Parathyroid adenoma (tissue), 2 donors: Measurements from ENCODE around the gene CENPA.

ENCODE experiments used
- H2AFZ ChIP-seq: fragments of 300-600 bp; sonication (generic); one replicate; pipeline ENCODE4 v1.7.0; 2017; ENCODE audit warnings: antibody characterized with exemption, mild to moderate bottlenecking
- H3K27ac ChIP-seq: fragments of 300-600 bp; sonication (generic); one replicate; pipeline ENCODE4 v1.7.0; 2017
- H3K27me3 ChIP-seq: fragments of 300-600 bp; sonication (generic); one replicate; pipeline ENCODE4 v1.7.0; 2017; ENCODE audit warnings: low read length; ENCODE audit not compliant: control insufficient read depth, insufficient read depth
- H3K36me3 ChIP-seq: fragments of 300-600 bp; sonication (generic); one replicate; pipeline ENCODE4 v1.7.0; 2017; ENCODE audit warnings: low read length; ENCODE audit not compliant: control insufficient read depth, insufficient read depth
- H3K4me1 ChIP-seq: fragments of 300-600 bp; sonication (generic); one replicate; pipeline ENCODE4 v1.7.0; 2017; ENCODE audit warnings: control low read depth
- H3K4me2 ChIP-seq: fragments of 300-600 bp; sonication (generic); one replicate; pipeline ENCODE4 v1.7.0; 2017; ENCODE audit warnings: low read length
- H3K4me3 ChIP-seq: fragments of 300-600 bp; sonication (generic); one replicate; pipeline ENCODE4 v1.7.0; 2017; ENCODE audit warnings: low read depth, low read length
- H3K79me2 ChIP-seq: fragments of 300-600 bp; sonication (generic); one replicate; pipeline ENCODE4 v1.7.0; 2017; ENCODE audit warnings: control low read depth
- H3K9ac ChIP-seq: fragments of 300-600 bp; sonication (generic); one replicate; pipeline ENCODE4 v1.7.0; 2017; ENCODE audit warnings: mild to moderate bottlenecking
- H3K9me3 ChIP-seq: fragments of 300-600 bp; sonication (generic); one replicate; pipeline ENCODE4 v1.7.0; 2017; ENCODE audit warnings: low read length; ENCODE audit not compliant: control insufficient read depth
- CTCF ChIP-seq: fragments of 300-600 bp; sonication (generic); IDR thresholded peaks from one replicate; pipeline ENCODE4 v1.7.0; 2017; ENCODE audit warnings: antibody characterized with exemption, mild to moderate bottlenecking
- donor health status: primary hyperparathyroidism.

The CENPA gene

GRCh38 chr2:26785431-26786206 is at the start of gene CENPA:
Gene CENPA, plus strand, starts transcription at chr2:26786056. Its CDS starts 141 bp downstream, at chr2:26786197.
- no peak within 1 kb of the TSS for H3K9ac ChIP-seq
- peak within 1 kb of the TSS; percentile 64 for H3K4me3 ChIP-seq
- no peaks in the 10 kb centered on the region for H3K79me2 ChIP-seq
- H3K27me3 ChIP-seq, result no peaks in the 10 kb centered on the region
- TF ChIP-seq CTCF, result peak; percentile 56
- peak within 1 kb of the TSS; percentile 80 for H3K4me2 ChIP-seq
- H3K4me1 ChIP-seq, result peaks cover 5% of the 10 kb centered on the region
- no peaks in the 10 kb centered on the region for H3K36me3 ChIP-seq
- H2AFZ ChIP-seq, result peak within 1 kb of the TSS; percentile 93
- H3K27ac ChIP-seq, result no peak within 1 kb of the TSS
- no peaks in the 10 kb centered on the region for H3K9me3 ChIP-seq

- H3K79me2 ChIP-seq, result no peaks in the 10 kb centered on the region
- H3K4me2 ChIP-seq, result no peak overlapping the region
- H3K9ac ChIP-seq, result no peak overlapping the region
- peaks cover 41% of the 10 kb centered on the region for H3K4me1 ChIP-seq
- no peaks in the 10 kb centered on the region for H3K9me3 ChIP-seq
- TF ChIP-seq CTCF, result no peak
- H3K4me3 ChIP-seq, result peak overlapping the region; percentile 25
- H2AFZ ChIP-seq, result no peak overlapping the region
- no peaks in the 10 kb centered on the region for H3K36me3 ChIP-seq
- peak overlapping the region; percentile 49 for H3K27ac ChIP-seq
- H3K27me3 ChIP-seq, result no peaks in the 10 kb centered on the region
These were observed 48.6 kb upstream of the CENPA start for GRCh38 chr2:26737221-26737620.

- Histone ChIP-seq H2AFZ (no peak overlapping the region), H3K9ac (no peak overlapping the region), H3K27me3 (no peaks in the 10 kb centered on the region), H3K36me3 (no peaks in the 10 kb centered on the region), H3K9me3 (no peaks in the 10 kb centered on the region), H3K4me1 (peaks cover 45% of the 10 kb centered on the region), H3K4me2 (no peak overlapping the region), H3K27ac (no peak overlapping the region), H3K79me2 (no peaks in the 10 kb centered on the region), H3K4me3 (no peak overlapping the region)
- TF ChIP-seq CTCF, result no peak
These were observed 47.4 kb upstream of the CENPA start for GRCh38 chr2:26738481-26738880.

GRCh38 chr2:26739514-26739913 is 46.3 kb upstream of the CENPA start:
- Histone ChIP-seq H3K4me3 (no peak overlapping the region), H3K9ac (no peak overlapping the region), H3K36me3 (no peaks in the 10 kb centered on the region), H3K9me3 (no peaks in the 10 kb centered on the region), H3K27ac (no peak overlapping the region), H3K4me2 (no peak overlapping the region), H3K27me3 (no peaks in the 10 kb centered on the region), H3K79me2 (no peaks in the 10 kb centered on the region), H2AFZ (no peak overlapping the region), H3K4me1 (peaks cover 45% of the 10 kb centered on the region)
- TF ChIP-seq CTCF, result no peak

- no peaks in the 10 kb centered on the region for H3K36me3 ChIP-seq
- TF ChIP-seq CTCF, result no peak
- H3K27ac ChIP-seq, result peak overlapping the region; percentile 76
- peaks cover 45% of the 10 kb centered on the region for H3K4me1 ChIP-seq
- no peak overlapping the region for H3K4me2 ChIP-seq
- no peaks in the 10 kb centered on the region for H3K79me2 ChIP-seq
- no peak overlapping the region for H3K4me3 ChIP-seq
- H3K9me3 ChIP-seq, result no peaks in the 10 kb centered on the region
- peak overlapping the region; percentile 72 for H2AFZ ChIP-seq
- H3K27me3 ChIP-seq, result no peaks in the 10 kb centered on the region
- H3K9ac ChIP-seq, result no peak overlapping the region
These were observed 45.5 kb upstream of the CENPA start for GRCh38 chr2:26740346-26740745.
